ENCODE measurements around the gene RPS3. TPM values are rescaled to one million over a fixed set of nuclear protein-coding genes. Genes with fewer than 3 reads are reported as not detected.

RPS3 gene
- total RNA-seq, 6 experiments from 2014 or later, result 311 to 560 (median 447) TPM

GRCh38 chr11:75437966-75438659, 38.8 kb downstream of the RPS3 start:
- TF ChIP-seq CTCF (IDR thresholded peaks at IDR 0.05) (no peak), POLR2A (IDR thresholded peaks at IDR 0.05) (no peak)
- no peak for DNase-seq
- WGBS (ENCODE audit: insufficient coverage, low coverage, low lambda C conversion rate, missing lambda C conversion rate), result 83% methylated on average over 3 of the region's 13 CpGs
- Histone ChIP-seq H3K27me3 (no peaks in the 10 kb centered on the region), H3K4me3 (no peak overlapping the region), H3K4me1 (no peaks in the 10 kb centered on the region), H3K9me3 (no peaks in the 10 kb centered on the region), H3K27ac (no peak overlapping the region), H3K36me3 (no peaks in the 10 kb centered on the region)
- no peak for ATAC-seq
- intact Hi-C loops (cut with DNase I), result no loop called here

DNA sequence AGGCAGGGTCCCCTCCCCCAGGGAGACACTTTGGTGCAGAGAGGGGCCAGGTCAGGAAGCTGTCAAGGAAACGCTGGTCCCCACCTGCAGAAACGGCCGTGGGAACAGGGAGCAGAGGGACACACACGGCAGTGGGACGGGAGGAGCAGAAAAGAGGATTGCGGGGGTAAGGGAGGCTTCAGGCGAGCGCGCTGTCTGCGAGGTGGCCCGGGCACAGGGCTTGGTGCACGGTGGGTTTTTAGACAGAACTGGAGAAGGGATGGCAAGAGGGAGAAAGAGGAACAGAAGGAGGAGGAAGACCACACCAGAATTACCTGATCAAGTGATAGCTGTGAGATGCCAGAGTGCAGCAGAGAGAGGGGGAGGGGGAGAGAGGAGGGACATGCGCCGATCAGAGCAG, 39.7 kb downstream of the RPS3 start:
- ATAC-seq (no peak), DNase-seq (no peak)
- 66% methylated on average over 12 of the region's 14 CpGs for WGBS (ENCODE audit: insufficient coverage, low coverage, low lambda C conversion rate, missing lambda C conversion rate)
- H3K27me3 ChIP-seq, result no peaks in the 10 kb centered on the region
- TF ChIP-seq POLR2A (IDR thresholded peaks at IDR 0.05) (no peak), CTCF (IDR thresholded peaks at IDR 0.05) (no peak)
- H3K27ac ChIP-seq, result no peak overlapping the region
- no peaks in the 10 kb centered on the region for H3K4me1 ChIP-seq
- H3K4me3 ChIP-seq, result no peak overlapping the region
- H3K36me3 ChIP-seq, result no peaks in the 10 kb centered on the region
- no peaks in the 10 kb centered on the region for H3K9me3 ChIP-seq
- intact Hi-C loops (cut with DNase I), result no loop called here

DNA sequence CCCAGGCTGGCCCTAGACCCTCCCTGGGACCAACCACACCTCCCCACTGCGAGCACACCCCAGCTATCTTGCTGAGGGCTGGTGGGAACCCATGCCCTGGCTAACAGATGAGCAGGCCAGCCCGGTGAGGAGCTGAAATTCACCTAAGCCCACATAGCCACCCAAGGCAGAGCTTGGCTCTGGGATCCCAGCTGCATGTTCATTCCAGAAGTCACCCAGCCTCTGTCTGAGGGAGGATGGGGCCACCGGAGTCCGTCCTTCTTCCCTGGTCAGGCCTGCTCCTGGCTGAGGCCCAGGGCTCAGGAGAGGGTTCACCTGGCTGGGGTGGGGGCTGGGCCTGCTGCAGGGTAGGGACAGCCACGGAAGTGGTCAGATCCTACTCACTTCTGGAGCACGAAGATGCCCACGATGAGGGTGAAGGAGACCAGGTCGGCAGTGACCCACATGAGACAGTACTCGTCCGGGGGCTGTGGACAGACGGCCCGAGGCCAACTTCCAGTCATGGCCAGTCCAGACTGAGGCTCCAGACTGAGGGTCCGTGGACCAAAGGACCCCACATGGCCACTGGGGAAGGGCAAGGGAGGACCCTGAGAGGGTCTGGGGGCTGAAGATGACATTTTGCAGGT, 40.3 kb downstream of the RPS3 start:
- ATAC-seq (no peak), DNase-seq (no peak)
- TF ChIP-seq POLR2A (IDR thresholded peaks at IDR 0.05) (no peak), CTCF (IDR thresholded peaks at IDR 0.05) (no peak)
- Histone ChIP-seq H3K4me1 (no peaks in the 10 kb centered on the region), H3K9me3 (no peaks in the 10 kb centered on the region), H3K27me3 (no peaks in the 10 kb centered on the region), H3K36me3 (no peaks in the 10 kb centered on the region), H3K4me3 (no peak overlapping the region), H3K27ac (no peak overlapping the region)
- intact Hi-C loops (cut with DNase I), result no loop called here
- WGBS (ENCODE audit: insufficient coverage, low coverage, low lambda C conversion rate, missing lambda C conversion rate), result no CpG with 5 or more reads among the region's 13 CpGs

- whole genome bisulfite sequencing (ENCODE audit: insufficient coverage, low coverage, low lambda C conversion rate, missing lambda C conversion rate), result 68% methylated on average over 5 of the region's 27 CpGs
- intact Hi-C loops (cut with DNase I), result no loop called here
- no peak overlapping the region for H3K27ac ChIP-seq
- no peak overlapping the region for H3K4me3 ChIP-seq
- H3K9me3 ChIP-seq, result no peaks in the 10 kb centered on the region
- no peaks in the 10 kb centered on the region for H3K36me3 ChIP-seq
- no peaks in the 10 kb centered on the region for H3K4me1 ChIP-seq
- TF ChIP-seq POLR2A (IDR thresholded peaks at IDR 0.05) (no peak), CTCF (IDR thresholded peaks at IDR 0.05) (no peak)
- H3K27me3 ChIP-seq, result no peaks in the 10 kb centered on the region
- no peak for ATAC-seq
- no peak for DNase-seq
Observed at GRCh38 chr11:75440960-75441803, 41.9 kb downstream of the RPS3 start.

Measured in right lobe of liver (tissue), 6 donors.